ENCODE data around the gene CNNM4. TPM values are rescaled to one million over a fixed set of nuclear protein-coding genes. Genes with fewer than 3 reads are reported as not detected.

The CNNM4 gene
- total and polyA plus RNA-seq, 4 experiments from 2014 or later: 0.94 to 7.2 (median 6.0) TPM

DNA sequence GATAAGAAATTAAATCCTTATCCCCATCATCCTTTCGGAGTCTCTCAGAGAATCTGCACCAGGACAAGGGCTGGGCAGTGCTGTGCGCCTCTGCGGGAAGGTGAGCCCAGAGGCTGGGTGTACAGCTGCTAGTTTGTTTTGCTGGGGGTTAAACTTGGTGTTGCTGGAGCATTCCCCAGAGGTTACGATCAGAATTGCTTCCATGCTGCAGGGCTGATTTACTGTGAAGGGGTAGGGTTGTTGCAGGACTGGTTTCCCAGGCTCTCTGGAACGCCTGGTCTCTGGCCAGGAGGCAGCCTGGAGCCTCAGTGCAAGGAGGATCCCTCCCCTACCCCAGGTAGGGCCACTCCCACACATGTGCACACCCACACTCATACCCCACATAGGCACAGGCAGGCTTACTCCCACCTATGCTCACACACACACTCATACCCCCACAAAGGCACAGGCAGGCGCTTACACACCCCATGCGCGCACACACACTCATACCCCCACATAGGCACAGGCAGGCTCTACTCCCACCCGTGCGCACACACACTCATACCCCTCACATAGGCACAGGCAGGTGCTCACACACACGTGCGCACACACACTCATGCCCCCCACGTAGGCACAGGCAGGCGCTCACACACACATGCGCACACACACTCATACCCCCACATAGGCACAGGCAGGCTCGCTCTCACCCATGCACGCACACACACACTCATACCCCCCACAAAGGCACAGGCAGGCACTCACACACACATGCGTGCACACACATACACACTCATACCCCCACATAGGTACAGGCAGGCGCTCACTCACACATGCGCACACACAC is 11.3 kb downstream of the CNNM4 start:
- H3K4me3 Mint-ChIP-seq: peak overlapping the region in 6 of 8 donors; percentile 13 to 53 (median 43)
- H3K27ac ChIP-seq (ENCODE audit: low read depth, low read length): no peak overlapping the region
- peaks cover 0 to 8% of the 10 kb centered on the region in 2 donors for H3K36me3 Mint-ChIP-seq
- no peaks in the 10 kb centered on the region for H3K27me3 Mint-ChIP-seq
- H3K4me1 ChIP-seq (ENCODE audit: insufficient read depth, low read length): peaks cover 18% of the 10 kb centered on the region
- no peak overlapping the region for H3K4me3 ChIP-seq (ENCODE audit: low read length in 2 of 2)
- DNase-seq: no peak
- ChIA-PET POLR2A (ENCODE audit: partially characterized antibody) (no interaction called here), CTCF (ENCODE audit: partially characterized antibody) (no interaction called here)
- peaks cover 20 to 48% (median 31%) of the 10 kb centered on the region in 4 donors for H3K4me1 Mint-ChIP-seq
- H3K36me3 ChIP-seq (ENCODE audit: insufficient read depth, low read length): no peaks in the 10 kb centered on the region
- H3K27ac Mint-ChIP-seq: peak overlapping the region in 6 of 7 donors; percentile 12 to 85 (median 82)
- no peaks in the 10 kb centered on the region for H3K9me3 Mint-ChIP-seq
- no peaks in the 10 kb centered on the region for H3K27me3 ChIP-seq (ENCODE audit: insufficient read depth, low read length)
- intact Hi-C loops (cut with micrococcal nuclease): no loop called here
- no peaks in the 10 kb centered on the region for H3K9me3 ChIP-seq (ENCODE audit: control insufficient read depth in 1 of 2, low read length in 2 of 2)

DNA sequence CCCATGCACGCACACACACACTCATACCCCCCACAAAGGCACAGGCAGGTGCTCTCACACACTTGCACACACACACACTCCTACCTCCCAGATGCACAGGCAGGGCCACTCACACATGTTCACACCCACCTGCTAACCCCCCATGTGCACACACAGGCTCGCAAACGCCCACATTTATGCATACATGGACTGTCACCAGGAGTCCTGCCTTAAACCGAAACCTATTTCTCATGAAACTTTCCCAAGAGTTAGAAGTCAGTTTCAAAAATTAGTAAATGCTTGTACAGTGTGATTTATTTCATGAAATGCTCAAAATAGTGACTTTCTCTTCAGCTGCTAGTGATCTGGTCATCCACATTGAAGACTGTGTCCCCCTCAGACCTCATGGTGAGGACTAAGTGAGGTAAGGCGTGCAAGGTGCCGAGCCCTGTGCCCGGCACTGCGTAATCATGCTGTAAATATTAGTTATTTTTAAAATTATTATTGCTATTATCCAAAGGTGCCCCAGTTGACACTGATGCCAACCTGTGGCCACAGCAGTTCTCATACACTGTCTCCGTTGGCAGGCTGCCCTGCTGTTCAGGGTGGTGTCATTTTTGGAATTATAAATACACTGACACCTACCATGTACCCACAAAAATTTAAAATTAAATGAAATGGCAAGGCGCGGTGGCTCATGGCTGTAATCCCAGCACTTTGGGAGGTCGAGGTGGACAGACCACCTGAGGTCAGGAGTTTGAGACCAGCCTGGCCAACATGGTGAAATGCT is 12.4 kb downstream of the CNNM4 start:
- intact Hi-C loops (cut with micrococcal nuclease): no loop called here
- H3K9me3 ChIP-seq (ENCODE audit: control insufficient read depth in 1 of 2, low read length in 2 of 2): no peaks in the 10 kb centered on the region
- ChIA-PET POLR2A (ENCODE audit: partially characterized antibody) (interaction anchor here (0.7 to 1.9 kb wide), 11 partner anchors 8 to 84 kb away, joined by 3 to 17 read pairs (median 4); partner anchors contain the start of genes CNNM3 and CNNM4), CTCF (ENCODE audit: partially characterized antibody) (interaction anchor here (0.8 to 3.6 kb wide), 11 partner anchors 9 to 219 kb away, joined by 3 to 36 read pairs (median 5); partner anchors contain the start of genes ANKRD39, CNNM3 and CNNM4)
- peaks cover 18% of the 10 kb centered on the region for H3K4me1 ChIP-seq (ENCODE audit: insufficient read depth, low read length)
- H3K36me3 ChIP-seq (ENCODE audit: insufficient read depth, low read length): no peaks in the 10 kb centered on the region
- no peak overlapping the region for H3K27ac ChIP-seq (ENCODE audit: low read depth, low read length)
- peak overlapping the region in 1 of 2 donors; percentile 31 for H3K4me3 ChIP-seq (ENCODE audit: low read length in 2 of 2)
- Mint-ChIP-seq H3K9me3 (no peaks in the 10 kb centered on the region), H3K27me3 (no peaks in the 10 kb centered on the region), H3K4me3 (peak overlapping the region; percentile 68 to 86 (median 78)), H3K27ac (peak overlapping the region; percentile 40 to 91 (median 84)), H3K4me1 (peaks cover 17 to 41% (median 25%) of the 10 kb centered on the region in 4 donors), H3K36me3 (peaks cover 0 to 5% of the 10 kb centered on the region in 2 donors)
- DNase-seq: no peak
- H3K27me3 ChIP-seq (ENCODE audit: insufficient read depth, low read length): no peaks in the 10 kb centered on the region

DNA sequence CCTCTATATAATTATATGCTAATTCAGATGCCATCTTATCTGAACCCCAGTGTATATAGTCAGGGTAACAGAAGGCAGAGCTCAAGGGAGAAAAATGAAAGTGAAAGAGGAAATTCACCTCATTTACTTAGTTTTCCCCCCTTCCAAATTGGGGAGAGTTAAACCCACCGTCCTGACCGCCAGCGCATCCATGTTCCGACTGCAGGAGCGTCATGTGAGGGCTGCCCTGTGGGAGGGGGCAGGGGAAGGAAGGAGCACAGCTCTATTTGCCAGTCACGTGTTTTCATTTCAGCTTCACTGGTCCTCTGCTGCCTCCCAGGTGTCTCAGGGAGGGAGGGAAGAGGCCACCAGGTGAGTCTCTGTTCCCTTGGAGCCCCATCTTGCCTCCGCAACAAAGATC is 13.2 kb downstream of the CNNM4 start:
- H3K4me3 ChIP-seq (ENCODE audit: low read length in 2 of 2): peak overlapping the region; percentile 63 to 77
- Mint-ChIP-seq H3K4me3 (peak overlapping the region; percentile 91 to 96 (median 92)), H3K4me1 (peaks cover 17 to 35% (median 21%) of the 10 kb centered on the region in 4 donors), H3K36me3 (peaks cover 0 to 4% of the 10 kb centered on the region in 2 donors), H3K27me3 (no peaks in the 10 kb centered on the region), H3K9me3 (no peaks in the 10 kb centered on the region), H3K27ac (peak overlapping the region; percentile 85 to 97 (median 93))
- intact Hi-C loops (cut with micrococcal nuclease): loop anchor here (1.0 kb wide), 1 partner anchor 34 kb away; the partner anchor contains the start of gene LMAN2L
- H3K9me3 ChIP-seq (ENCODE audit: control insufficient read depth in 1 of 2, low read length in 2 of 2): no peaks in the 10 kb centered on the region
- peak overlapping the region; percentile 59 for H3K27ac ChIP-seq (ENCODE audit: low read depth, low read length)
- DNase-seq: peak; percentile 54 to 82 (median 64)
- ChIA-PET CTCF (ENCODE audit: partially characterized antibody) (interaction anchor here (0.7 to 3.6 kb wide), 13 partner anchors 9 to 219 kb away, joined by 3 to 36 read pairs (median 5); partner anchors contain the start of genes ANKRD39, CNNM3 and CNNM4), POLR2A (ENCODE audit: partially characterized antibody) (interaction anchor here (0.7 to 1.9 kb wide), 11 partner anchors 9 to 83 kb away, joined by 3 to 17 read pairs (median 4); partner anchors contain the start of genes CNNM3 and CNNM4)
- H3K4me1 ChIP-seq (ENCODE audit: insufficient read depth, low read length): peaks cover 18% of the 10 kb centered on the region
- no peaks in the 10 kb centered on the region for H3K36me3 ChIP-seq (ENCODE audit: insufficient read depth, low read length)
- H3K27me3 ChIP-seq (ENCODE audit: insufficient read depth, low read length): no peaks in the 10 kb centered on the region

DNA sequence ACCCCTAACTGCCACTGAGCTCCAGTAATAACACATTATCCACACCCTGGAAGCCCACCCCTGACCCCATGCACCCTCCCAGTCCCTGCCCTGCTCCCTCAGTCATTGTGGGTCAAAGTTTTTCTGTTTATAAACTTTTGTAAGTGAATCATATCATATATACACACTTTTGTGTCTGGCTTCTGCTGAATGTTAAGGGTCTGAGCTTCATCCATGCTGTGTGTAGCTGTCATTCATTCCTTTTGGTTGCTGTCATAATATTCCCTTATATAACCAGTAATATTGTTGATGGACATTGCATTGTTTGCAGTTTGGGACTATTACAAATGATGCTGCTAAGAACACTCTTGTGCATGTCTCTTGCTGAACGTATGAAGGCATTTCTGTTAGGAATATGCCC is 14.5 kb downstream of the CNNM4 start:
- Mint-ChIP-seq H3K4me3 (peak overlapping the region in 3 of 8 donors; percentile 4 to 47 (median 37)), H3K36me3 (peaks cover 0 to 6% of the 10 kb centered on the region in 2 donors), H3K4me1 (peaks cover 17 to 35% (median 21%) of the 10 kb centered on the region in 4 donors), H3K27me3 (no peaks in the 10 kb centered on the region), H3K9me3 (no peaks in the 10 kb centered on the region), H3K27ac (peak overlapping the region in 6 of 7 donors; percentile 57 to 76 (median 66))
- no peaks in the 10 kb centered on the region for H3K36me3 ChIP-seq (ENCODE audit: insufficient read depth, low read length)
- H3K27me3 ChIP-seq (ENCODE audit: insufficient read depth, low read length): no peaks in the 10 kb centered on the region
- peaks cover 18% of the 10 kb centered on the region for H3K4me1 ChIP-seq (ENCODE audit: insufficient read depth, low read length)
- no peak overlapping the region for H3K4me3 ChIP-seq (ENCODE audit: low read length in 2 of 2)
- DNase-seq: no peak
- no peak overlapping the region for H3K27ac ChIP-seq (ENCODE audit: low read depth, low read length)
- ChIA-PET POLR2A (ENCODE audit: partially characterized antibody) (interaction anchor here (0.6 to 1.9 kb wide), 3 partner anchors 10 to 83 kb away, joined by 3 to 17 read pairs (median 8); partner anchors contain the start of genes ANKRD39 and CNNM3), CTCF (ENCODE audit: partially characterized antibody) (interaction anchor here (0.6 to 3.6 kb wide), 6 partner anchors 11 to 41 kb away, joined by 3 to 36 read pairs (median 8); partner anchors contain the start of genes CNNM3 and CNNM4)
- H3K9me3 ChIP-seq (ENCODE audit: control insufficient read depth in 1 of 2, low read length in 2 of 2): no peaks in the 10 kb centered on the region
- intact Hi-C loops (cut with micrococcal nuclease): no loop called here

- peaks cover 0 to 1% (median 0%) of the 10 kb centered on the region in 4 donors for H3K4me1 Mint-ChIP-seq
- Histone ChIP-seq H3K9me3 (ENCODE audit: control insufficient read depth in 1 of 2, low read length in 2 of 2) (no peaks in the 10 kb centered on the region), H3K4me1 (ENCODE audit: insufficient read depth, low read length) (no peaks in the 10 kb centered on the region), H3K36me3 (ENCODE audit: insufficient read depth, low read length) (no peaks in the 10 kb centered on the region), H3K4me3 (ENCODE audit: low read length in 2 of 2) (no peak overlapping the region), H3K27ac (ENCODE audit: low read depth, low read length) (no peak overlapping the region), H3K27me3 (ENCODE audit: insufficient read depth, low read length) (no peaks in the 10 kb centered on the region)
- CTCF ChIA-PET (ENCODE audit: partially characterized antibody): interaction anchor here (2.9 kb wide), 1 partner anchor 17 kb away, joined by 9 read pairs; no protein-coding TSS in a partner anchor
- H3K9me3 Mint-ChIP-seq: no peaks in the 10 kb centered on the region
- no peak for DNase-seq
- peaks cover 0 to 2% of the 10 kb centered on the region in 2 donors for H3K36me3 Mint-ChIP-seq
- intact Hi-C loops (cut with micrococcal nuclease): no loop called here
- H3K27ac Mint-ChIP-seq: no peak overlapping the region
- no peaks in the 10 kb centered on the region for H3K27me3 Mint-ChIP-seq
- no peak overlapping the region for H3K4me3 Mint-ChIP-seq
- POLR2A ChIA-PET (ENCODE audit: partially characterized antibody): interaction anchor here (0.8 kb wide), 1 partner anchor 33 kb away, joined by 3 read pairs; the partner anchor contains the start of gene CNNM3
Observed at GRCh38 chr2:96783388-96783787, 22.7 kb downstream of the CNNM4 start.

- DNase-seq: no peak
- H3K27ac Mint-ChIP-seq: no peak overlapping the region
- ChIA-PET POLR2A (ENCODE audit: partially characterized antibody) (no interaction called here), CTCF (ENCODE audit: partially characterized antibody) (interaction anchor here (0.8 to 1.7 kb wide), 4 partner anchors 8 to 325 kb away, joined by 3 to 4 read pairs (median 4); no protein-coding TSS in a partner anchor)
- Histone ChIP-seq H3K4me1 (ENCODE audit: insufficient read depth, low read length) (no peaks in the 10 kb centered on the region), H3K27ac (ENCODE audit: low read depth, low read length) (no peak overlapping the region), H3K36me3 (ENCODE audit: insufficient read depth, low read length) (no peaks in the 10 kb centered on the region), H3K9me3 (ENCODE audit: control insufficient read depth in 1 of 2, low read length in 2 of 2) (no peaks in the 10 kb centered on the region), H3K4me3 (ENCODE audit: low read length in 2 of 2) (no peak overlapping the region), H3K27me3 (ENCODE audit: insufficient read depth, low read length) (no peaks in the 10 kb centered on the region)
- peaks cover 0 to 4% (median 2%) of the 10 kb centered on the region in 4 donors for H3K4me1 Mint-ChIP-seq
- peaks cover 0 to 3% (median 0%) of the 10 kb centered on the region in 8 donors for H3K9me3 Mint-ChIP-seq
- no peak overlapping the region for H3K4me3 Mint-ChIP-seq
- H3K27me3 Mint-ChIP-seq: no peaks in the 10 kb centered on the region
- intact Hi-C loops (cut with micrococcal nuclease): no loop called here
- H3K36me3 Mint-ChIP-seq: no peaks in the 10 kb centered on the region
Observed at GRCh38 chr2:96787411-96787810, 26.7 kb downstream of the CNNM4 start.

Data from CD4-positive, alpha-beta memory T cell (primary cell).